OCI-LY7 (cell line): ENCODE measurements around the gene SDHAF3. TPM values are rescaled to one million over a fixed set of nuclear protein-coding genes. Genes with fewer than 3 reads are reported as not detected.
A peak's percentile ranks its signal among the peaks of the same experiment; 100 is the strongest.
"Not testable (repeated sequence)": the region's sequence is repeated elsewhere in the genome, so short reads cannot be mapped to it uniquely, and the experiment has no call there.

Source experiments
- BruUV-seq: library from RNA; stranded (reverse); fragments of 400-500 nt; replicated peaks from 2 replicates; lab custom pipeline; 2021; lab: Mats Ljungman, UMichigan
- CTCF ChIA-PET: fragments of 300-600 bp; sonication (Branson Sonifier 250); formaldehyde crosslinking; loops from one replicate; lab custom pipeline; 2022; ENCODE audit warnings: antibody characterized with exemption; ENCODE audit not compliant: unreplicated experiment; lab: Charles Lee
- POLR2A ChIA-PET: fragments of 300-600 bp; sonication (Branson Sonifier 250); formaldehyde crosslinking; loops from one replicate; lab custom pipeline; 2022; ENCODE audit warnings: antibody characterized with exemption; lab: Charles Lee
- DNase-seq: peaks from one replicate; pipeline ENCODE4 v3.0.0-alpha.2; 2015; ENCODE audit warnings: low spot score
- H2AFZ ChIP-seq: fragments of 200-600 bp; sonication (generic), shearing (Covaris generic); 2 replicates; pipeline ENCODE4 v1.6.1; 2014; ENCODE audit warnings: mild to moderate bottlenecking, antibody characterized with exemption, low read length, moderate library complexity
- H3K27ac ChIP-seq: fragments of 200-600 bp; sonication (generic); 2 replicates; pipeline ENCODE4 v1.5.1; 2014; ENCODE audit warnings: mixed run types, low read depth, mild to moderate bottlenecking, moderate library complexity, low read length, inconsistent platforms; ENCODE audit not compliant: poor library complexity, severe bottlenecking
- H3K36me3 ChIP-seq: fragments of 200-600 bp; sonication (generic); 2 replicates; pipeline ENCODE4 v1.6.1; 2014; ENCODE audit warnings: mild to moderate bottlenecking, antibody characterized with exemption, low read length, moderate library complexity, mixed read lengths; ENCODE audit not compliant: insufficient read depth
- H3K4me1 ChIP-seq: fragments of 200-600 bp; sonication (generic); 2 replicates; pipeline ENCODE4 v1.5.1; 2014; ENCODE audit warnings: mild to moderate bottlenecking, low read length; ENCODE audit not compliant: insufficient read depth, poor library complexity, severe bottlenecking
- H3K4me2 ChIP-seq: fragments of 200-600 bp; sonication (generic); 2 replicates; pipeline ENCODE4 v1.6.1; 2014; ENCODE audit warnings: mild to moderate bottlenecking, low read length
- H3K4me3 ChIP-seq: fragments of 200-600 bp; sonication (generic); 2 replicates; pipeline ENCODE4 v1.5.1; 2014; ENCODE audit warnings: mild to moderate bottlenecking, low read depth, low read length; ENCODE audit not compliant: poor library complexity, severe bottlenecking
- H3K79me2 ChIP-seq: fragments of 200-600 bp; sonication (generic); 2 replicates; pipeline ENCODE4 v1.6.1; 2016; ENCODE audit warnings: low read depth, mild to moderate bottlenecking, low read length, moderate library complexity, mixed read lengths; ENCODE audit not compliant: insufficient read depth
- H3K9me2 ChIP-seq: fragments of 200-600 bp; sonication (generic); 2 replicates; pipeline ENCODE4 v1.6.1; 2016; ENCODE audit warnings: mild to moderate bottlenecking, low read length, mixed read lengths; ENCODE audit not compliant: insufficient read depth
- H3K9me3 ChIP-seq: fragments of 200-600 bp; sonication (generic); 2 replicates; pipeline ENCODE4 v1.6.1; 2014; ENCODE audit warnings: mild to moderate bottlenecking, mixed run types, low read length, mixed read lengths
- H4K20me1 ChIP-seq: fragments of 200-600 bp; sonication (generic); 2 replicates; pipeline ENCODE4 v1.6.1; 2014; ENCODE audit warnings: mild to moderate bottlenecking, antibody characterized with exemption, low read length, moderate library complexity, mixed read lengths; ENCODE audit not compliant: insufficient read depth
- CTCF ChIP-seq: fragments of 200-600 bp; sonication (generic); conservative IDR thresholded peaks from 2 replicates; pipeline ENCODE4 v1.5.1; 2014; ENCODE audit warnings: mild to moderate bottlenecking, antibody characterized with exemption, low read length, moderate library complexity, mixed read lengths
- EZH2phosphoT487 ChIP-seq: fragments of 200-600 bp; sonication (generic); IDR thresholded peaks from 2 replicates; pipeline ENCODE4 v1.6.1; 2018; ENCODE audit warnings: low read depth, borderline replicate concordance, mild to moderate bottlenecking, mixed run types, antibody characterized with exemption, low read length, moderate library complexity, mixed read lengths
- intact Hi-C: fragments of 100-400 bp; cut with micrococcal nuclease; formaldehyde crosslinking; loops from one replicate; pipeline ENCODE4 v1.10.0; 2022; ENCODE audit not compliant: unreplicated experiment
- total RNA-seq, 2 experiments: library from RNA; depleted of rRNA in 1 of 2; stranded (reverse); fragments of >200 nt in 1 of 2; shearing (Covaris generic) in 1 of 2; gene quantifications; 2 replicates each; pipeline ENCODE4 v1.2.3, GENCODE V29; 2014 to 2022

Gene SDHAF3
- total RNA-seq, 2 experiments from 2014 or later = 27.9 to 30.6 TPM

GRCh38 chr7:97174303-97174702 lies 56.8 kb downstream of the SDHAF3 start:
- POLR2A ChIA-PET = interaction anchor here (1.3 kb wide), 1 partner anchor 22 kb away, joined by 3 read pairs; no protein-coding TSS in a partner anchor
- Histone ChIP-seq H3K4me1 (no peaks in the 10 kb centered on the region), H2AFZ (no peak overlapping the region), H3K4me3 (no peak overlapping the region), H3K36me3 (no peaks in the 10 kb centered on the region), H3K79me2 (no peaks in the 10 kb centered on the region), H3K9me2 (no peaks in the 10 kb centered on the region), H3K9me3 (no peaks in the 10 kb centered on the region), H3K4me2 (no peak overlapping the region), H4K20me1 (peaks cover 18% of the 10 kb centered on the region), H3K27ac (no peak overlapping the region)
- CTCF ChIA-PET = interaction anchor here (0.9 kb wide), 1 partner anchor 56 kb away, joined by 3 read pairs; no protein-coding TSS in a partner anchor
- no TSS peak for BruUV-seq
- DNase-seq = no peak
- intact Hi-C loops = no loop called here
- no peak for TF ChIP-seq CTCF
- no peak for TF ChIP-seq EZH2phosphoT487

GRCh38 chr7:97179454-97180104 lies 62.1 kb downstream of the SDHAF3 start:
- ChIA-PET CTCF (no interaction called here), POLR2A (interaction anchor here (0.7 to 0.9 kb wide), 2 partner anchors 35 to 668 kb away, joined by 4 to 6 read pairs; no protein-coding TSS in a partner anchor)
- TF ChIP-seq EZH2phosphoT487 (no peak), CTCF (peak; percentile 85)
- Histone ChIP-seq H3K9me3 (no peaks in the 10 kb centered on the region), H3K4me2 (no peak overlapping the region), H3K27ac (no peak overlapping the region), H3K36me3 (peaks cover 25% of the 10 kb centered on the region; the same call in 1 of the 2 replicates), H3K4me1 (no peaks in the 10 kb centered on the region), H3K9me2 (no peaks in the 10 kb centered on the region), H4K20me1 (peaks cover 18% of the 10 kb centered on the region), H2AFZ (no peak overlapping the region), H3K79me2 (no peaks in the 10 kb centered on the region), H3K4me3 (no peak overlapping the region)
- peak; percentile 66 for DNase-seq
- BruUV-seq = no TSS peak
- intact Hi-C loops = loop anchor here (1.0 kb wide), 2 partner anchors 34 to 75 kb away; no protein-coding TSS in a partner anchor

GRCh38 chr7:97187067-97187466 lies 69.6 kb downstream of the SDHAF3 start:
- no peak overlapping the region for H2AFZ ChIP-seq
- peaks cover 20% of the 10 kb centered on the region; the same call in 1 of the 2 replicates for H3K36me3 ChIP-seq
- H3K4me2 ChIP-seq = no peak overlapping the region
- intact Hi-C loops = no loop called here
- CTCF ChIA-PET = no interaction called here
- DNase-seq = no peak
- H3K9me3 ChIP-seq = no peaks in the 10 kb centered on the region
- POLR2A ChIA-PET = no interaction called here
- H3K27ac ChIP-seq = no peak overlapping the region
- no TSS peak for BruUV-seq
- no peaks in the 10 kb centered on the region for H3K9me2 ChIP-seq
- 0 out of 2 replicates have a peak, but pooled peaks cover 5% of the 10 kb centered on the region for H4K20me1 ChIP-seq
- no peaks in the 10 kb centered on the region for H3K4me1 ChIP-seq
- TF ChIP-seq CTCF (no peak), EZH2phosphoT487 (no peak)
- no peaks in the 10 kb centered on the region for H3K79me2 ChIP-seq
- no peak overlapping the region for H3K4me3 ChIP-seq

- DNase-seq, H3K79me2 ChIP-seq, CTCF ChIA-PET: not testable (repeated sequence)
Observed at GRCh38 chr7:97196174-97196573, 78.7 kb downstream of the SDHAF3 start.

More at GRCh38 chr7:97196174-97196573, 78.7 kb downstream of the SDHAF3 start:
- H3K4me1 ChIP-seq, H4K20me1 ChIP-seq, H2AFZ ChIP-seq, H3K9me3 ChIP-seq, H3K36me3 ChIP-seq, H3K4me3 ChIP-seq, H3K27ac ChIP-seq, BruUV-seq, intact Hi-C loops, H3K4me2 ChIP-seq, H3K9me2 ChIP-seq: not testable (repeated sequence)
- POLR2A ChIA-PET = interaction anchor here (0.6 to 0.9 kb wide), 2 partner anchors 26 to 47 kb away, joined by 3 to 5 read pairs; no protein-coding TSS in a partner anchor
